Activated CD4-positive, CD25-positive, alpha-beta regulatory T cell treated with anti-CD3 and anti-CD28 coated beads, Interleukin-2, amount 50 U/mL, for 16 hours (primary cell): ENCODE measurements around the gene ETFB.

Experiments used
- DNase-seq: peaks from one replicate; pipeline ENCODE4 v3.0.0-alpha.2; 2020; ENCODE audit warnings: low read depth, low spot score

The ETFB gene

GRCh38 chr19:51327066-51328001, 38.9 kb downstream of the ETFB start:
- no peak for DNase-seq

GRCh38 chr19:51326216-51327065, 39.7 kb downstream of the ETFB start:
- DNase-seq = no peak

- no peak for DNase-seq
These were observed 40.8 kb downstream of the ETFB start for GRCh38 chr19:51325161-51325976.

- DNase-seq = no peak
These were observed 42.1 kb downstream of the ETFB start for GRCh38 chr19:51324167-51324481.

GRCh38 chr19:51323481-51324166, 42.6 kb downstream of the ETFB start:
- DNase-seq = no peak

- DNase-seq = no peak
These were observed 44.4 kb downstream of the ETFB start for GRCh38 chr19:51321799-51322198.

GRCh38 chr19:51320280-51320657, 45.9 kb downstream of the ETFB start:
- no peak for DNase-seq

GRCh38 chr19:51319649-51320279, 46.4 kb downstream of the ETFB start:
- no peak for DNase-seq

- DNase-seq = no peak
These were observed 47.2 kb downstream of the ETFB start for GRCh38 chr19:51318687-51319648.

- no peak for DNase-seq
These were observed 48.2 kb downstream of the ETFB start for GRCh38 chr19:51317968-51318367.

GRCh38 chr19:51317376-51317775, 48.8 kb downstream of the ETFB start:
- no peak for DNase-seq

- DNase-seq = no peak
These were observed 49.5 kb downstream of the ETFB start for GRCh38 chr19:51316688-51317087.

GRCh38 chr19:51311351-51312257, 54.6 kb downstream of the ETFB start, which contains the start of gene IGLON5:
Gene IGLON5, plus strand, starts transcription at chr19:51311644. Its CDS starts 204 bp downstream, at chr19:51311848.
- no peak for DNase-seq

- DNase-seq = no peak
These were observed 60.7 kb downstream of the ETFB start for GRCh38 chr19:51305479-51305878.

GRCh38 chr19:51301266-51301665, 64.9 kb downstream of the ETFB start:
- no peak for DNase-seq

- no peak for DNase-seq
These were observed 68.8 kb downstream of the ETFB start for GRCh38 chr19:51297406-51297805.

GRCh38 chr19:51296336-51297093, 69.7 kb downstream of the ETFB start:
- DNase-seq = no peak
